Raji (cell line): ENCODE data around the gene LMO4.

Experiments used
- POLR2A ChIP-seq: IDR thresholded peaks from 2 replicates; pipeline ENCODE4 v1.6.1; 2011; ENCODE audit warnings: low read depth, low read length, control low read depth; ENCODE audit not compliant: insufficient read depth

Gene LMO4

GRCh38 chr1:87307931-87308330 lies 20.7 kb upstream of the LMO4 start:
- TF ChIP-seq POLR2A, result no peak

GRCh38 chr1:87314091-87314490 lies 14.6 kb upstream of the LMO4 start:
- TF ChIP-seq POLR2A, result no peak

DNA sequence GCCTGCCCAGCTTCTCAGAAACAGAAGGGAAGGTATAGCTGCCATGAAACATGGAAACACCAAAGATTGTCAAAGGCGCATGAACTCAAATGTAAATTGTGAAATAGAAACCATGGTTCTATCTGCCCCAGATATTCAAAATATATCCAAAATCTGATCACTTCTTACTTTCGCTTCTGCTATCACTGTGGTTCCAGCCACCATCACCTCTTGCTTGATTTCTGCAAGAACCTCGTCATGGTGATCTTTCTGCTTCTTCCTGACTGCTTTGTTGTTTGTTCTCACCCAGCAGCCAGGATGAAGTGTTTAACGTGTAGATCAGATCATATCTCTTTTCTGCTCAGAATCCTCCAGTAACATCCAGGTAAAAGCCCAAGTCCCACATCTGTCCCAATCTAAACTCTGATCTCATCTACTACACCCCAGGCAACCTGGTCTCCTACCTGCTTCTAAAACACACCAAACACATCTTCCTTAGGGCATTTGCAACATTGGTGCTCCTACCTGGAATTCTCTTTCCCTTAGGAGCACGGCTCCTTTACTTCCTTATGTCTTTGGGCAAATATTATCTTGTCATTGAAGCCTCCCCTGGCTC lies 10.5 kb upstream of the LMO4 start:
- TF ChIP-seq POLR2A, result no peak

- TF ChIP-seq POLR2A, result no peak
These were observed 9.9 kb upstream of the LMO4 start for GRCh38 chr1:87318806-87319205.

- no peak for TF ChIP-seq POLR2A
These were observed 2.5 kb upstream of the LMO4 start for GRCh38 chr1:87325982-87326738.

GRCh38 chr1:87327376-87328271 lies 1.1 kb upstream of the LMO4 start:
- TF ChIP-seq POLR2A, result no peak

- TF ChIP-seq POLR2A, result no peak
These were observed 408 bp downstream of the LMO4 start for GRCh38 chr1:87329051-87329525.

DNA sequence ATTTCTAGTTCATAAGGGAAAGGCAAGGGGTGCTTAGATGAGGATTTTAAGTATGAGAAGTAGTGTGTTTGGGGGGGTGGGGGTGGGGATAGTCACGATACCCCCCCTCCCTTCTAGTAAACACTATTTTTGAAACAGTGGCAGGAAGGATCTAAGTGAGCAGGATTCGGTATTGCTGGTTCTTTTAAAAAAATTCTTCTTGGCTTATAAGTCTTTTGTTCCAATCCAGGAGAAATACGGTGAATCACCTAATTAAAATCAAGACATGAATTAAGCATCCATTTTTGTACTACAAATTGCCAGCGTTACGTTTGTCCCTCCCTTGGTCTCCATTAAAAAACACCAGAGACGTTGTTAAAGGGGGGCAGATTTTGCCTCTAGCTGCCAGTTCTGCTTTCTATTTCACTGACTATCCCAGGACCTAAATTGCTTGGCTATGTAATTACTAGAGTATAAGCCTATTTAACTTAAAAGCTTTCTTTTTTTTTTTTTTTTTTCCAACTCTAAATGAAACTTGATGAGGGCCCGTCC lies 911 bp downstream of the LMO4 start:
- TF ChIP-seq POLR2A, result no peak

DNA sequence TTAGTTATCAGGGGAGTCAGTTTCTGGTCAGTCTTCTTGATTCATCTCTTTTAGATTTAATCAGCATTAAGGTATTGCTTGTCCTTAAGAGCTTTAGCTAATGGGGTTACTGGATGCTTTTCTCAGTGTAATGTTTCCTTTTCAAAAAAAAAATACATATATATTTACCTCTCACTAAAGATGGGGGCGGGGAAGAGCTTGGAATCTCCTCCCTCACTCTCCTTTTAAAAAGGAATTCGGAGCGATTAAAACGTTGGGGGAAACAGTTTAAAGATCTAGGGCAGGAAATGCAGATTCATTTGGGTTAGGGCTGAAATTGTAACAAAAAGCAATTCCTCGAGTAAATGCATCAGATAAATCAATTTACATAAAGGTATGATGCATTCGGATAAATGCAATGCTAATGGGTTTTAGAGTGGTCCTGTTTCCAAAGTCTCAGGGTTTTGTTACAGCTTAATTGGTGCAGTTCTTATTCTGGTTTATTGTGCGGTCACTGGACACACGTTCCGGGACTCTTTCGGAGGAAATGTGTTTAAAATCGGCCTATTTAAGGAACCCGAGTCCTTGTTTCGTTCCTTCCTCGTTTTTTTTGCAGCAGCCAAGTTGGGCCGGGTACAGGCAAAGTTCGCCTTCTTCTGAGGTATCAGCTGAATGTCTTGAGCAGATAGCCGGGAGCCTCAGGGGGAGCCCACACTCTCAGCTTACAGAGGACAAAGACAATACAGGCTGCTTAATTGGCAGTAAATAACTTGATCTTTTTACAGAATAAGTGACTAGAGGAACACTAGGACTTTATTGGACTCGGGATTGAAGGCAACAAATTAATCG lies 1.6 kb downstream of the LMO4 start:
- no peak for TF ChIP-seq POLR2A

DNA sequence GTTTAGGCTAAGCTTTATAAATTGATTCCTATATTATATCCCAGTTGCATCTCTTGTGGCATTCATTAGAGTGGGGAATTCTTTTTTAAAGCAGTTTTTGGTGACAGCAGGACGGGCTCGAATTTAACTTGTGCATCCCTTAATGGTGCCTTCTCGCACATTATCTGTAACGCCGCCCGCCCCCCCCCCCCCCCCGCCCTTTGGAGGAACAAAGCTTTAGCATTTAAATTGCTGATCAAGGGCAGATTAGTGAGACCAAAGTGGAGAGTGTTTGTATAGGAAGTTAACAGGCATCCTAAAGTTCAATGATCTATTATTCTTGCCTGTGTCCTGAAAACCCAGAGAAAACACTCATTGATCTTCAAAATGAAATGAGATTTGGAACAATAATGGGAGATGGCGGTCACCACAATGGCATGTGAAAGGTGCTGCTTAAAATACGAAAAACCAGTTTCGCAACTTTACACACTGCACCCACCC lies 2.2 kb downstream of the LMO4 start:
- TF ChIP-seq POLR2A, result no peak

GRCh38 chr1:87331365-87332241 lies 2.9 kb downstream of the LMO4 start:
- no peak for TF ChIP-seq POLR2A

DNA sequence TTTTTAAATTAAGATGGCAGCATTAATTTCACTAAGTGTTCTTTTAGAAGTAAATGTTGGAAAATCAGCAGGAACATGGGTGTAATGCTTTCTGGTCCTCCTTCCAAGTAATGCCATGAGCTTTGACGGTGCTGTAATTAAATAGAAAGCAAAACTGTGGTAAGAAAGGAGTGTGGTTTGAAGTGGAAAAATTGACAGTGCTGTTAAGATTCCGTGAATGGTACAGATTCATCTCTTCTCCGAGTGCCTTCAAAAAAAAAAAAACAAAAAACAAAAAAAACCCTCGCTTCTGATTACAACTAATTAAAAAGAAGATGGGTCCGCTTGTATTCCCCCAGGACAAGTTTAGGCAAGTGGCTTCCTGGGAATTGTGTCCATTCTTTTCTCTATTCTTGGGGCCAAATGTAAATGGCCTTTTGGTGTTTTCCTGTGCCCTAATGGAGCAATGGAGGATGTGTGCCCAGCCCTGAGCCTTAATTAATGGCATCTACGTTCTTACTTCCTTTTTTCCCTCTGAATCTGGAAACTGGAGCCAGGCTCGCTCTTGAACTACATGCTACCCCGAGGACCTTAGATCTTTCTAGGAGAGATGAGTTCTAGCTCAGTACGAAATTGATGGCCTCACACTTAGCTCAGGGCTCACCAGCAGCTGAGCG lies 5.1 kb downstream of the LMO4 start:
- no peak for TF ChIP-seq POLR2A
